ENCODE data around the gene NFIC. TPM values are rescaled to one million over a fixed set of nuclear protein-coding genes. Genes with fewer than 3 reads are reported as not detected.

NFIC gene
- polyA plus RNA-seq, 2 of the 4 experiments (the other 2 are of a cell fraction) = 2.6 to 34.9 TPM

DNA sequence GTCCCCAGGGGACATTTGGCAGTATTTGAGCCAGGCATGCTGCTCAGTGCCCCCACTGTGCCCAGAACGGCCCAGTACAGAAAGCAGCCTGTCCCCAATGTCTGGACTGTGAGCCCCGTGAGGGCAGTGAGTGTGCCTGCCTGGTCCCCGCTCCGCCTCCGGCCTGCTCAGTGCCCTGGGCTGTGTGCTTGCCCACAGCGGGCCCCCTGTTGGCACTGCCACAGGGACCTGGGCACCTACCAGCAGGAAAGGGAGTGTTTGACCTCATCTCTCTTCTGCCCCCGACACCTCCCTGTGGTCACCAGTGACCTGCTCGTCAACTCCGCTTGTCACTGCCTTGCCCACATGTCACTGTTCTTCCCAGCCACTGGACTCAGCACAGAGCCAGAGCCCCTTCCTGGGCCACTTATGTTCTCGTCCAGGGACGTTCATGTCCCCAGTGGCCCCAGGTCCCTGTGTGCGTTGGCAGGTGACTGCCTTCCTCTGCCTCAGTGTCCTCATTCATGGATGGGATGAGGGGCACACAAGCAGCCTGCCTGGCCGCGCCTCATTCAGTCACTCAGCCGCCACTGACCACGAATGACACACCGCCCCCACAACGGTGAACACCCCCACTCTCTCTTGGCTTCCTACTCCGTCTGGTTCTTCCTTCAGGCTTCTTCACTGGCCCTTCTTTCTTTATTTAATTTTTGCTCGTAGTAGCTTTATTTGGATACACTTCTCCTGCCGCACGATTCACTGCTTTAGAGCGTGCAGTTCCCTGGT lies 142.6 kb downstream of the NFIC start:
- ChIA-PET CTCF (no interaction called here), POLR2A (no interaction called here)
- 91% methylated on average over 16 of the region's 23 CpGs for WGBS (ENCODE audit: missing lambda C conversion rate)
- DNase-seq (ENCODE audit: low read depth in 1 of 2, low spot score in 1 of 2) (no peak), FAIRE-seq (no peak), ATAC-seq (no peak)
- TF ChIP-seq FOXS1 (CRISPR knock-in tag; IDR thresholded peaks at IDR 0.05) (no peak), HEYL (CRISPR knock-in tag; IDR thresholded peaks at IDR 0.05) (no peak)
- H3K4me1 ChIP-seq = peaks cover 28% of the 10 kb centered on the region
- H3K4me2 ChIP-seq = 0 out of 3 replicates have a peak overlapping the region, but pooled peaks have one; percentile 19
- peak overlapping the region in 1 of 2 experiments; percentile 45; a peak in 1 of 6 replicates for H3K27ac ChIP-seq
- H3K9me3 ChIP-seq = no peaks in the 10 kb centered on the region
- no peak overlapping the region for H3K4me3 ChIP-seq

GRCh38 chr19:3509566-3509989 lies 143.2 kb downstream of the NFIC start:
- ChIA-PET CTCF (no interaction called here), POLR2A (no interaction called here)
- no peak for DNase-seq (ENCODE audit: low read depth in 1 of 2, low spot score in 1 of 2)
- TF ChIP-seq HDAC2 (IDR thresholded peaks at IDR 0.05) (no peak), POLR2A (IDR thresholded peaks at IDR 0.05; ENCODE audit: low read length) (no peak), ZSCAN20 (CRISPR knock-in tag; IDR thresholded peaks at IDR 0.05) (no peak), HMGXB4 (CRISPR knock-in tag; IDR thresholded peaks at IDR 0.05; ENCODE audit: borderline replicate concordance) (no peak), POLR2AphosphoS2 (conservative IDR thresholded peaks at IDR 0.05; ENCODE audit: low read length) (no peak), RARB (CRISPR knock-in tag; IDR thresholded peaks at IDR 0.05) (no peak), CBX2 (IDR thresholded peaks at IDR 0.05; ENCODE audit: borderline replicate concordance, low read depth) (no peak), KDM1A (IDR thresholded peaks at IDR 0.05; ENCODE audit: low read depth) (no peak), PHF8 (IDR thresholded peaks at IDR 0.05; ENCODE audit: borderline replicate concordance, low read depth) (no peak), NPAS2 (CRISPR knock-in tag; IDR thresholded peaks at IDR 0.05; ENCODE audit: borderline replicate concordance) (no peak), KDM5A (IDR thresholded peaks at IDR 0.05) (no peak)
- TF ChIP-seq, protein P1, sequence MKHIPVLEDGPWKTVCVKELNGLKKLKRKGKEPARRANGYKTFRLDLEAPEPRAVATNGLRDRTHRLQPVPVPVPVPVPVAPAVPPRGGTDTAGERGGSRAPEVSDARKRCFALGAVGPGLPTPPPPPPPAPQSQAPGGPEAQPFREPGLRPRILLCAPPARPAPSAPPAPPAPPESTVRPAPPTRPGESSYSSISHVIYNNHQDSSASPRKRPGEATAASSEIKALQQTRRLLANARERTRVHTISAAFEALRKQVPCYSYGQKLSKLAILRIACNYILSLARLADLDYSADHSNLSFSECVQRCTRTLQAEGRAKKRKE (CRISPR knock-in tag; IDR thresholded peaks at IDR 0.05; ENCODE audit: low read depth) = no peak
- TF ChIP-seq, protein P2, sequence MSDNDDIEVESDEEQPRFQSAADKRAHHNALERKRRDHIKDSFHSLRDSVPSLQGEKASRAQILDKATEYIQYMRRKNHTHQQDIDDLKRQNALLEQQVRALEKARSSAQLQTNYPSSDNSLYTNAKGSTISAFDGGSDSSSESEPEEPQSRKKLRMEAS (IDR thresholded peaks at IDR 0.05) = no peak
- TF ChIP-seq, protein P3, sequence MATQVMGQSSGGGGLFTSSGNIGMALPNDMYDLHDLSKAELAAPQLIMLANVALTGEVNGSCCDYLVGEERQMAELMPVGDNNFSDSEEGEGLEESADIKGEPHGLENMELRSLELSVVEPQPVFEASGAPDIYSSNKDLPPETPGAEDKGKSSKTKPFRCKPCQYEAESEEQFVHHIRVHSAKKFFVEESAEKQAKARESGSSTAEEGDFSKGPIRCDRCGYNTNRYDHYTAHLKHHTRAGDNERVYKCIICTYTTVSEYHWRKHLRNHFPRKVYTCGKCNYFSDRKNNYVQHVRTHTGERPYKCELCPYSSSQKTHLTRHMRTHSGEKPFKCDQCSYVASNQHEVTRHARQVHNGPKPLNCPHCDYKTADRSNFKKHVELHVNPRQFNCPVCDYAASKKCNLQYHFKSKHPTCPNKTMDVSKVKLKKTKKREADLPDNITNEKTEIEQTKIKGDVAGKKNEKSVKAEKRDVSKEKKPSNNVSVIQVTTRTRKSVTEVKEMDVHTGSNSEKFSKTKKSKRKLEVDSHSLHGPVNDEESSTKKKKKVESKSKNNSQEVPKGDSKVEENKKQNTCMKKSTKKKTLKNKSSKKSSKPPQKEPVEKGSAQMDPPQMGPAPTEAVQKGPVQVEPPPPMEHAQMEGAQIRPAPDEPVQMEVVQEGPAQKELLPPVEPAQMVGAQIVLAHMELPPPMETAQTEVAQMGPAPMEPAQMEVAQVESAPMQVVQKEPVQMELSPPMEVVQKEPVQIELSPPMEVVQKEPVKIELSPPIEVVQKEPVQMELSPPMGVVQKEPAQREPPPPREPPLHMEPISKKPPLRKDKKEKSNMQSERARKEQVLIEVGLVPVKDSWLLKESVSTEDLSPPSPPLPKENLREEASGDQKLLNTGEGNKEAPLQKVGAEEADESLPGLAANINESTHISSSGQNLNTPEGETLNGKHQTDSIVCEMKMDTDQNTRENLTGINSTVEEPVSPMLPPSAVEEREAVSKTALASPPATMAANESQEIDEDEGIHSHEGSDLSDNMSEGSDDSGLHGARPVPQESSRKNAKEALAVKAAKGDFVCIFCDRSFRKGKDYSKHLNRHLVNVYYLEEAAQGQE (IDR thresholded peaks at IDR 0.05) = no peak
- 72% methylated on average over 10 of the region's 15 CpGs for WGBS (ENCODE audit: missing lambda C conversion rate)
- ATAC-seq = no peak
- Histone ChIP-seq H3K4me2 (0 out of 3 replicates have a peak overlapping the region, but pooled peaks have one; percentile 19), H3K27ac (peak overlapping the region in 1 of 2 experiments; percentile 45; a peak in 1 of 6 replicates), H3K4me3 (no peak overlapping the region), H3K4me1 (peaks cover 28% of the 10 kb centered on the region), H3K9me3 (no peaks in the 10 kb centered on the region)
- no peak for FAIRE-seq

Data from A549 (cell line).